SKM-1 (cell line): ENCODE data around the gene CUX1.
"Not testable (repeated sequence)": the region's sequence is repeated elsewhere in the genome, so short reads cannot be mapped to it uniquely, and the experiment has no call there.

ENCODE experiments used
- DNase-seq: peaks from one replicate; lab custom pipeline; 2025; ENCODE audit not compliant: unreplicated experiment; lab: John Stamatoyannopoulos, UW

CUX1 gene

DNA sequence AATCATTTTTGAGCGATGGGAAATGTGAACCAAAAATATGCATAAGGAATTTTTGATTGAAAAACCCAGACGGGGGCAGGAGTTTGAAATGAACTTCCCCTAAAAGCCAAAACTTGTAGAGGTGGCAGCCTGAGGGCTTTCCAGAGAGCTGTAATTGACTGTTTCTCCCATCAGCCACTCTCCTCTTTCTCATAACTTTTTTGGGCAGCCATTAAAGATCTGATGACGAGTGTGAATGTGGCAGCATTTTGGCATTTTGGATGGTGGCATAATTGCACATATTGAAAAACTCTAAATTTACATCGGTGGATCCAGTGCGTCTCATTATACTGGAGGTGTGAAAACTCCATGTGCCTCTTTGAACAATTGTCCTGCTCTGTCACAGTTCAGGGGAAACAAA lies 159.0 kb downstream of the CUX1 start:
- DNase-seq: no peak

DNA sequence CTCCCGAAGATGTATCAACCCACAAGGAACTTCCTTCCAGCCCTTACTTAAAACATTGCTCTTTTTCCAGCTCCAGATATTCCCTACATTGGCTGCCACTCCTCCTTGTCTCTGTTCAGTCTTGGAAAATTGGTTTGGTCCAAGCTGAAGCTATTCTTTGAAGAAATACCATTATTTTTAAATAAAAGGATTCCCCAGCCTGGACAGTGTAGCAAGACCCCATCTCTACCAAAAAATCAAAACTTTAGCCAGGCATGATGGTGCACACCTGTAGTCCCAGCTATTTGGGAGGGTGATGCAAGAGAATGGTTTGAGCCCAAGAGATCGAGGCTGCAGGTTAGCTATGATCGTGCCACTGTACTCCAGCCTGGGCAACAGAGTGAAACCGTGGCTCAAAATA lies 159.8 kb downstream of the CUX1 start:
- DNase-seq: no peak

- DNase-seq: no peak
Measured at GRCh38 chr7:101978683-101979082, 161.3 kb downstream of the CUX1 start.

- DNase-seq: no peak
Measured at GRCh38 chr7:101983147-101983811, 165.9 kb downstream of the CUX1 start.

DNA sequence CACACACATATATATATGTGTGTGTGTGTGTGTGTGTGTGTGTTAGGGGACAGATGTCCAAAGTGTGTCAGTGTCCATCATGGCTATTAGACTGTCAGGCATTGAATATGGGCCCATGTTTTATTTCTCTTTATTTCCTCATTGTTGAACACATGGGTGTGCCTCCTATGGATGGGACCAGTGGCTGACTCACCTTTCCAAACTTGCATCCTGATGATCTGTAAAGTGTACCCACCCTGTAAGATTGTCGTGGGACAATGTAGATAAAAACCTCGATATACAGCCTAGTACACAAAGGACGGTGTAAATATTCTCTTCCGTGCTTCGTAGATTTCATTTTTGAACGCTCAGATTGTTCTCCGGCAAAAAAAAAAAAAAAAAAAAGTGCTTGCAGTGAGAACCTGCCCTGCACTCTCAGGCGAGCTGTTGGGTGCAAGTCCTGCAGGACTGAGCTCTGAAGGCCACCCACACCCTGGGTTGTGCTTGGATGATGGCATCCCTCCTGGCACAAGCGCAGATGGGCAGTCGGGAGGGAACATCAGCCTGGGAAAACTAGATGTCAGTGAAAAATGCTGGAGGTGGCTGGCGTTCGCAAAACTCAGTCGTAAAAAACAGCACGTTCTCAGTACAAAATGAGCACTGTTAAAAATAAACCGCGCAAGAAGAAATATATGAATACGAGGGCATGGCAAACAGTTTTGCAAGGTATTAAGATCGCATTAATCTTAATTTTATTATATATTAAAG lies 166.9 kb downstream of the CUX1 start:
- DNase-seq: no peak

DNA sequence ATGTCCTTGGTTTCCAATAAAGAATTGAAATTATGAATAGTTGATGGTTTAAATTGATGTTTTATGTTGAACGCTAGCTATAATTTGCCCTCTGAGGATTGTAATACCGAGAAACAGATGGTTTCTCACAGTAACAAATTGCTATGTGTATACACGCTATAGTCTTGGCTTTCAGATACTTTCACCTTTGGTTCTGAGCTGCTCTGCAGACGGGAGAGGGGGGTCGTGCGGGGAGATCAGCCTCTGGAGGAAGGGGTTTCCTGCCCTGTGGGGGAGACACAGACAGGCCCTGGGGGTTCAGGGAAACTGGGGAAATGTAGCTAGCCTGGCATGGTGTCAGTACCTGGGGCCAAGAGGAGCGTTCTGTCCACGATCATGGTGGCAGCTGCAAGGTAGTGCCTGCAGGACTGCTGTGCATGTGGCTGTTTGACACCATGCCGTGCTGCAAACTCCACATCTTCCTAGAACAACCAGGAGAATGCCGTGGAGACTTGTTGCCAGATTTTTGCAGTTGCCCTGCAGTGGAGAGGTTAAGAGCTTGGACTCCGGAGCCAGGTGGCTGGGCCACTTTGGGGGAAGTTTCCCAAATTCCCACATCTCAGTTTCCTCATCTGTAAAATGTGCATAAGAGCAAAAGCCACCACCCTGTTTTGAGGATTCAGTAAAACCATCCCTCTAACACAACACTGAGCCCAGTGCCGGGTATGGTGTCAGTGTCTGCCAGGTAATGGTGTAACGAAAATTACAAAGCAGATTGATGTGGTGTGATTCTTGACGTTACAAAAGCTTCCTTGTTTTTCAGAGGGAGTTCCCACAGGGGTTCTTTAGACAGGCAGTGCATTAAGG lies 167.9 kb downstream of the CUX1 start:
- no peak for DNase-seq

DNA sequence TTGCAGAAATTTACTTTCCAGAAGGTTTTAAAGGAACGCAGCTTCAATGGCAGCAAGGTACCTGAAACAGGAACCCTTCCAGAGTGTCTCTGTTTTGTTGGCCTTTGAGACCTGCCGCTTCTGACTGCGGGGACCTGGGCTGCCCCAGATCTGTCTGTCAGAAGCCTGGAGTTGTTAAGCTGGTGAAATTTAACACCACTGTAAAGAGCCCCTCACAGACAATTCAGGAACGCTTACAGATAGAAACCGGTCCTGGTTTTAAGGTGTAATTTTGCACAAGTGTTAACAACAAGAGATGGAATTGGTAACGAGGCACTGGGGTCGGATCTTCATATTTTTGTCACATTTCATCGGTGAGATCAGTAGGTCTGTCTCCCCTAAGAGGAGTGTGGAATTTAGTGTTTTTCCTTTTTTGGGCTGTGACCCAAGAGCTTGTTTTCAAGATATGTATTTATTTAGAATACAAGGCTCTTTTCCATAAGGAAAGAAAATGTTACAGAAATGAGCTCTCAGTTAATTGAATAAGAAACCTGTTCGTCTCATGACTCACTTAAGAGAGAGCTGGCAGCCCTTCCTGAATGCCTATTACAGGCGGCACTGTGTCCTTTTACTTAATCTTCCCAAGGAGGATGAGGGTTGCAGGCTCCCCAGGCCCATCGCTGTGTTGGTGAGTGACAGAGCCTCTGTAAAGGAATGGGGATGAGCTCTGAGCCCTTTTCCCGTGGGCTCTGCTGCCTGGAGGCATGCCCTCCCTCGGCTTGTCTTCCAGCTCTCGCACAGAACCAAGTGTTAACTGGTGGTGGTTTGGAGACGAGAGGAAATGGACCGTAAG lies 168.7 kb downstream of the CUX1 start:
- no peak for DNase-seq

DNA sequence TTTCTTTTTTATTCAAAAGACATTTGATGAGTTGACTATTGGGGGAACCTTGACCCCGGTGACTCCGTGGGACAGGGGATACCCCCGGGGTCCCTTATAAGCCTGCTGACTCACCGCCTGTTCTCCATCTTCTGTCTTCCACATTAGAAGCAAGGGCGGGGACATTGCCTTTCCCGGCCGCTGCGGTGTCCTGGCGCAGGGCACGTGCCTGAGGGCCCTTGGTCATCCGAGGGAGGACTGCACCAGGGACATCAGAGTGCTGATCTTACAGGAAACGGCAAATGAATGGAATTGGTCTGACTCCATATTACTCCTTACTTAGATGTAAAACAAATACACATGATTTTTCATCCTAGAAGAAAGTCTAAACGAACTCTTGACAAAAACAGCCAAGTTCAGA lies 170.1 kb downstream of the CUX1 start:
- no peak for DNase-seq

GRCh38 chr7:101988060-101988459 lies 170.6 kb downstream of the CUX1 start:
- not testable (repeated sequence) for DNase-seq

DNA sequence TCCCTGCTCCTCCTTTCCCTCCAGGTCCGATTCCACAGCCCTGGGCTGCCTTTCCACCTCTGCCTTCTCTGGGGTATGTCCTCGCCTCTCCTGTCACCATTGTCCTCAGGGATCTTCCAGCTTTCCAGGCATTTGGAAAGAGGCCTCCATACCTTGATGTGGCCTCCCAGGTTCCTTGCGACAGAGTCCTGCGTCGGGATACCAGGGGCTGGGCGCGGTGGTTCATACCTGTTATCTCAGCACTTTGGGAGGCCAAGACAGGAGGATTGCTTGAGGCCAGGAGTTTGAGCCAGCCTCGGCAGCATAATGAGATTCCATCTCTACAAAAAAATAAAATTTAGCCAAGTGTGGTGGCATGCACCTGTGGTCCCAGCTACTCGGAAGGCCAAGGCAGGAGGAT lies 171.1 kb downstream of the CUX1 start:
- no peak for DNase-seq

DNA sequence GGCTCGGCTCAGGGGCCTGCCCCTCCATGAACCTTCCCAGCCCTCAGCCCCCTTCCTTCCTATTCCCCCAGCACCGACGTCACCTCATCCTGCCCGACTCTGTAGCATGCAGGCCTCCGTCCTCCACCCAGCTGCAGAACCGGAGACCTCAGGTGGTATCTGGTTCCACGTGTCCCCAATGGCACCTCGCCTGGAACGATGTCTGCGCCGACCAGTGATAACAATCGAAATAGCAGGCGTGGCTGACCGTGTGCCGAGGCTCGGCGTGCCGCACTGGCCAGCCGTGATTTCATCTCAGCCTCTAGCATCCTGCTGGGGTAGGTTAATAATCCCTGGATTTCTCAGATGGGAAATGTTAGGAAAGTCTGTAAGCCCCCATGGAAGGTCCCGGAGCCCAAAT lies 171.7 kb downstream of the CUX1 start:
- DNase-seq: no peak

DNA sequence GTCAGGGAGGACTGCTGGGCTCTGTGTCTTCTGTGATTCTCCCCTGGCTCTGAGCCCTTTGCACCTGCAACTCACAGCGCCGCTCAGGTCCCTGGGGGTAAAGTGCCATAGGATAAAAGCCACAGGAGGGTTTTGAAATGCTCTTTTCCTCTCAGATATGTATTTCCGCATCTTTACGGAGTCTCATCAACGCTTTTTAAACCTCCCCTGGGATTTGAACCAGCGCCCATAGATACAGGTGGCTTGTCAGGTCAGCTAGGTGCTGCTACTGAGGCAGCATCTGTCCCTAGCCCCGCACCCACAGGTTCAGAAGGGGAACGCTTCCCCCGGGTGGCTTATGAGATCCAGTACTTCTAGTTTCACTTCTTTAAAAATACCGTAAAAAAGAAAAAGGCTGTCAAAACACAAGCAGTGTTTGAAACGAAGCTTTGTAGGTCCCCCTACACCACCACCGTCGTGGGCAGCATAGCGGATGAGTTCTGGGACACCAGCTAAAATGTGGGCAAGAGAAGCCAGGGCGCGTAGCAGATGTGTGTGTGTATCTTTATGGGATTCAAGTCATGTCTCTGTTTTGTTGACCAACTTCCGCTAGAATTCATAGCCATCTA lies 173.5 kb downstream of the CUX1 start:
- DNase-seq: no peak

DNA sequence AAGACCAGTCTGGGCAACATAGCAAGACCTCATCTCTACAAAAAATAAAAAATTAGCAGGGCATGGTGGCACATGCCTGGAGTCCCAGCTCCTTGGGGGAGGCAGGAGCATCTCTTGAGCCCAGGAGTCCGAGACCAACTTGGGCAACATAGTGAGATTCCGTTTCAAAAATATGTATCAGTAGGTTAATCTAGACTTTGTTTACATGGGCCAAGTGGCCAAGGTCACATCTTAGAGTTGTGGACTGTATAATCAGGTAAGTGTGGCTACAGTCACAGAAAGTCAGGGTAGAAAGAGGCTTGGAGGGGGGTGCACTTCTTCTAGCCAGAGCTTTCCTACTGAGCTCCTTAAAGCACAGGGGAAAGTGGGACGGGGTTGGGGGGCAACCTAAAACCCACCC lies 174.4 kb downstream of the CUX1 start:
- no peak for DNase-seq

- DNase-seq: no peak
Measured at GRCh38 chr7:101993311-101993710, 175.9 kb downstream of the CUX1 start.

DNA sequence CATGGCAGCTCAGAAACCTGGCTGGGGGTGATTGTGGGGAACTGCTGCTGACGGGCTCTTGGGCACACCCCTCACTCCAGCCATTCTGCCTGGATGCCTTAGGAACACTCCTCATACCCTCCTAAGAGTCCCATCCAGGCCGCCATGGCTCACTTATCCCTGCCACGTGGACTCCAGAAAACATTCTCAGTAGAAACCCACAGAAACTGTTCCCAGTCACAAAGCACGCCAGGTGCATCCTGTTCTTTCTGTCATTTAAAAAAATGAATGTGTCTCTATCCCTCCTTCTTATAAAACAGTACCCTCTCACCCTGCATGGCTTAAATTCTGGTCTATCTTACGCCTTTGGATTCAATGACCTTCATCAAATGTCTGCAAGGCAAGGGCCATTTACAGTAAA lies 177.7 kb downstream of the CUX1 start:
- DNase-seq: no peak

DNA sequence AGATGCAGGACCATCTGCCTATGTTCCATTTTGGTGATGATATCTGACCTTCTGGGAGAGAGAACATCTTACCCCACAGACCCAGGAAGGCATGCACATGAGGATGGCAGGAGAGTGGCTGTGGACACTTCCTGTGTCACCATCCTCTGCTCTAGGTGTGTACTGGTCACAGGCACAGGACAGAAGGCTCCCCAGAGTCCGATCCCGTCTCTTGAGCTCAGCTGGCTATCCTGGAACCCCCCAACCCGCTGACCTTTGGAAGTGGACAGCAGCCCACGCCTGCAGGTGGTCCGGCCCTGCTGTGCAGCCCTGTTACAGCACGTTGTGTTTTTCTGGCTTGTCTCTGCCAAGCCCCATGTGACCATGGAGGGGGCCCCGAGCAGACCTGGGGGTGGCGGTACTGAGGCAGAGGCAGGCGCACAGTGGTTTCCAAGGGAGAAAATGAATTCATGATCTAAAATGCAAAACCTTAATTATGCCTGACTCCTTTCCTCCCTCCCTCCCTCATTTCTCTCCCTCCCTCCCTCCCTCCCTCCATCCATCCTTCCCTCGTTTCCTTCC lies 178.8 kb downstream of the CUX1 start:
- no peak for DNase-seq

DNA sequence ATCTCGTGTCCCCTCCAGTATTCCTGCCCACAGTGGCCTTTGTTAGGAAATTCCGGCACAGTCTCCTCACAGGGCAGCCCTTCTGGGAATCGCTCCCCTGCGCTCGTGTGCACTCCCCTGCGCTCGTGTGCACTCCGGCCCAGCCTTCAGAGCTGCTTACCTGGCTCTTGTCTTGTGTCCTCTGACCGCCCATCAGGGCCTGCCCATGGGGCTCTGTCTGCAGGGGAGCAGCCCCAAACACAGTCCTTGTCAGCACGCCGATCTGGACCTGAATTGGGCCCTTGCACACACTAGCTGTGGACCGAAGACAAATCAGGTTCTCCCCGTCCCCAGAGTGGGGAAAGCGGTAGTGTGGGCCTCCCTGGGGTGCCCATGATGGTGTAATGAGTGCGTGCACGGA lies 179.4 kb downstream of the CUX1 start:
- no peak for DNase-seq

GRCh38 chr7:101998029-101998905 lies 180.8 kb downstream of the CUX1 start:
- DNase-seq: no peak

GRCh38 chr7:101998906-101999240 lies 181.4 kb downstream of the CUX1 start:
- DNase-seq: no peak
